HL-60 (cell line): Measurements from ENCODE around the gene NKAIN2.

Experiments used
- GABPA ChIP-seq: IDR thresholded peaks from 2 replicates; pipeline ENCODE4 v1.6.1; 2012; ENCODE audit warnings: low read depth
- POLR2AphosphoS5 ChIP-seq: IDR thresholded peaks from 2 replicates; pipeline ENCODE4 v1.6.1; 2012; ENCODE audit warnings: low read depth
- TF ChIP-seq, protein P1 (sequence below): IDR thresholded peaks from one replicate; pipeline ENCODE4 v1.5.1; 2011; ENCODE audit warnings: low read length, control low read depth, inconsistent platforms; ENCODE audit not compliant: insufficient read depth
- TF ChIP-seq, protein P2 (sequence below): IDR thresholded peaks from 2 replicates; pipeline ENCODE4 v1.6.1; 2012; ENCODE audit warnings: low read depth; ENCODE audit not compliant: insufficient replicate concordance

DNA sequence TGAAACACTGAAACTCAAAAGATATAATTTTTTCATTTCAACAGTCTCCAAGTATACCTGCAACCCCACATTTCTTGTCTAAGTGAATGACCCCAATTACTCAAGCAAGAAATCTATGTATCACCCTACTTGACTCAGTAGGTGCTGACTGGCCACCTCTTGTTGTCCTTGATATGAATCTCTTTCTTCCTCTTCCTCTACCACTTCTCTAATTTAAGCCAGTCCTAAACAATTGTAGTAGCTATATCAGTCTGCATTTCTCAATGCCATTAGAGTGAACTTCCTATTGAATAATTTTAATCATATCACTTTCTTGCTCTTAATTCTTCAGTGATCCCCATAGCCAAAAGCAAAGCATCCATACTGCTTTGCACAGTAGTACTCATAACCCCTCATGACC, 93.2 kb downstream of the NKAIN2 start:
- TF ChIP-seq, protein P1, sequence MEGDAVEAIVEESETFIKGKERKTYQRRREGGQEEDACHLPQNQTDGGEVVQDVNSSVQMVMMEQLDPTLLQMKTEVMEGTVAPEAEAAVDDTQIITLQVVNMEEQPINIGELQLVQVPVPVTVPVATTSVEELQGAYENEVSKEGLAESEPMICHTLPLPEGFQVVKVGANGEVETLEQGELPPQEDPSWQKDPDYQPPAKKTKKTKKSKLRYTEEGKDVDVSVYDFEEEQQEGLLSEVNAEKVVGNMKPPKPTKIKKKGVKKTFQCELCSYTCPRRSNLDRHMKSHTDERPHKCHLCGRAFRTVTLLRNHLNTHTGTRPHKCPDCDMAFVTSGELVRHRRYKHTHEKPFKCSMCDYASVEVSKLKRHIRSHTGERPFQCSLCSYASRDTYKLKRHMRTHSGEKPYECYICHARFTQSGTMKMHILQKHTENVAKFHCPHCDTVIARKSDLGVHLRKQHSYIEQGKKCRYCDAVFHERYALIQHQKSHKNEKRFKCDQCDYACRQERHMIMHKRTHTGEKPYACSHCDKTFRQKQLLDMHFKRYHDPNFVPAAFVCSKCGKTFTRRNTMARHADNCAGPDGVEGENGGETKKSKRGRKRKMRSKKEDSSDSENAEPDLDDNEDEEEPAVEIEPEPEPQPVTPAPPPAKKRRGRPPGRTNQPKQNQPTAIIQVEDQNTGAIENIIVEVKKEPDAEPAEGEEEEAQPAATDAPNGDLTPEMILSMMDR: no peak
- TF ChIP-seq POLR2AphosphoS5: no peak
- TF ChIP-seq GABPA: no peak
- TF ChIP-seq, protein P2, sequence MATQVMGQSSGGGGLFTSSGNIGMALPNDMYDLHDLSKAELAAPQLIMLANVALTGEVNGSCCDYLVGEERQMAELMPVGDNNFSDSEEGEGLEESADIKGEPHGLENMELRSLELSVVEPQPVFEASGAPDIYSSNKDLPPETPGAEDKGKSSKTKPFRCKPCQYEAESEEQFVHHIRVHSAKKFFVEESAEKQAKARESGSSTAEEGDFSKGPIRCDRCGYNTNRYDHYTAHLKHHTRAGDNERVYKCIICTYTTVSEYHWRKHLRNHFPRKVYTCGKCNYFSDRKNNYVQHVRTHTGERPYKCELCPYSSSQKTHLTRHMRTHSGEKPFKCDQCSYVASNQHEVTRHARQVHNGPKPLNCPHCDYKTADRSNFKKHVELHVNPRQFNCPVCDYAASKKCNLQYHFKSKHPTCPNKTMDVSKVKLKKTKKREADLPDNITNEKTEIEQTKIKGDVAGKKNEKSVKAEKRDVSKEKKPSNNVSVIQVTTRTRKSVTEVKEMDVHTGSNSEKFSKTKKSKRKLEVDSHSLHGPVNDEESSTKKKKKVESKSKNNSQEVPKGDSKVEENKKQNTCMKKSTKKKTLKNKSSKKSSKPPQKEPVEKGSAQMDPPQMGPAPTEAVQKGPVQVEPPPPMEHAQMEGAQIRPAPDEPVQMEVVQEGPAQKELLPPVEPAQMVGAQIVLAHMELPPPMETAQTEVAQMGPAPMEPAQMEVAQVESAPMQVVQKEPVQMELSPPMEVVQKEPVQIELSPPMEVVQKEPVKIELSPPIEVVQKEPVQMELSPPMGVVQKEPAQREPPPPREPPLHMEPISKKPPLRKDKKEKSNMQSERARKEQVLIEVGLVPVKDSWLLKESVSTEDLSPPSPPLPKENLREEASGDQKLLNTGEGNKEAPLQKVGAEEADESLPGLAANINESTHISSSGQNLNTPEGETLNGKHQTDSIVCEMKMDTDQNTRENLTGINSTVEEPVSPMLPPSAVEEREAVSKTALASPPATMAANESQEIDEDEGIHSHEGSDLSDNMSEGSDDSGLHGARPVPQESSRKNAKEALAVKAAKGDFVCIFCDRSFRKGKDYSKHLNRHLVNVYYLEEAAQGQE: no peak
